Common myeloid progenitor, CD34-positive (primary cell): Measurements from ENCODE around the gene RPL15. TPM values are rescaled to one million over a fixed set of nuclear protein-coding genes. Genes with fewer than 3 reads are reported as not detected.
"Not testable (repeated sequence)": the region's sequence is repeated elsewhere in the genome, so short reads cannot be mapped to it uniquely, and the experiment has no call there.

Source experiments
- CTCF ChIA-PET: fragments of 350-600 bp; sonication (Branson Sonifier 250); formaldehyde crosslinking; loops from one replicate; lab custom pipeline; 2021; ENCODE audit warnings: antibody characterized with exemption; lab: Charles Lee
- POLR2A ChIA-PET: fragments of 350-600 bp; sonication (Branson Sonifier 250); formaldehyde crosslinking; loops from one replicate; lab custom pipeline; 2021; ENCODE audit warnings: antibody characterized with exemption; lab: Charles Lee
- DNase-seq, 3 donors: peaks; one replicate each; pipeline versions ENCODE4 v3.0.0 to v3.0.0-alpha.2; 2013
- H3K27ac ChIP-seq, 2 experiments: 1 replicate in 1 of 2; 2 replicates in 1 of 2; pipeline ENCODE4 v1.7.0; 2013; ENCODE audit warnings: inconsistent platforms in 2 of 2, low read length in 2 of 2, mild to moderate bottlenecking in 2 of 2, low read depth in 1 of 2, moderate library complexity in 1 of 2; ENCODE audit not compliant: severe bottlenecking in 2 of 2, insufficient read depth in 1 of 2, poor library complexity in 1 of 2
- H3K27me3 ChIP-seq, 5 experiments: replicated peaks in 2 of 5; 1 replicate in 3 of 5; 2 replicates in 2 of 5; pipeline versions ENCODE4 v1.6.1 to v1.7.0; 2013; ENCODE audit warnings: low read length in 4 of 5, mild to moderate bottlenecking in 2 of 5, moderate library complexity in 2 of 5, inconsistent platforms in 1 of 5; ENCODE audit not compliant: insufficient read depth in 5 of 5, control insufficient read depth in 4 of 5
- H3K36me3 ChIP-seq, 4 experiments: 1 replicate in 2 of 4; 2 replicates in 2 of 4; pipeline versions ENCODE4 v1.6.1 to v1.7.0; 2013; ENCODE audit warnings: low read length in 3 of 4, control low read depth in 1 of 4, mild to moderate bottlenecking in 1 of 4; ENCODE audit not compliant: control insufficient read depth in 4 of 4, insufficient read depth in 4 of 4
- H3K4me1 ChIP-seq, 4 experiments: 1 replicate in 3 of 4; 2 replicates in 1 of 4; pipeline versions ENCODE4 v1.6.1 to v1.7.1; 2013; ENCODE audit warnings: low read length in 3 of 4, mild to moderate bottlenecking in 3 of 4, control low read depth in 1 of 4, inconsistent platforms in 1 of 4, moderate library complexity in 1 of 4; ENCODE audit not compliant: control insufficient read depth in 4 of 4, insufficient read depth in 4 of 4; ENCODE audit errors: control extremely low read depth in 1 of 4
- H3K4me3 ChIP-seq, 7 experiments: 1 replicate in 4 of 7; 2 replicates in 3 of 7; pipeline versions ENCODE4 v1.5.1 to v1.7.0; 2013; ENCODE audit warnings: mild to moderate bottlenecking in 7 of 7, low read length in 6 of 7, moderate library complexity in 6 of 7, inconsistent platforms in 2 of 7, low read depth in 2 of 7, control low read depth in 1 of 7; ENCODE audit not compliant: insufficient read depth in 4 of 7, control insufficient read depth in 1 of 7; ENCODE audit errors: extremely low read depth in 1 of 7
- H3K9me3 ChIP-seq, 5 experiments: 1 replicate in 4 of 5; 2 replicates in 1 of 5; pipeline versions ENCODE4 v1.6.1 to v1.7.1; 2013; ENCODE audit warnings: low read length in 4 of 5, mild to moderate bottlenecking in 2 of 5, inconsistent platforms in 1 of 5, low read depth in 1 of 5, moderate library complexity in 1 of 5; ENCODE audit not compliant: control insufficient read depth in 4 of 5, insufficient read depth in 2 of 5; ENCODE audit errors: control extremely low read depth in 1 of 5
- WGBS: methylation state at CpG from one replicate; pipeline ENCODE4 v1.1.5; 2013; ENCODE audit not compliant: insufficient coverage; 5-methylcytosine and 5-hydroxymethylcytosine counted together
- polyA plus RNA-seq: library from polyadenylated mRNA; unstranded; fragments of 120-200 nt; gene quantifications from one replicate; pipeline ENCODE4 v1.2.1, GENCODE V29; 2013

The RPL15 gene
- polyA plus RNA-seq = 4,654 TPM

- DNase-seq = peak; percentile 97 to 99 (median 98)
- 0% methylated on average over 45 of the region's 64 CpGs for WGBS
- H3K27me3 ChIP-seq = no peaks in the 10 kb centered on the region
- H3K36me3 ChIP-seq = peaks cover 6 to 34% (median 24%) of the 10 kb centered on the region in 4 experiments
- peak within 1 kb of the TSS; percentile 92 to 99 (median 98) for H3K4me3 ChIP-seq
- peak within 1 kb of the TSS; percentile 85 to 95 for H3K27ac ChIP-seq
- no peaks in the 10 kb centered on the region for H3K9me3 ChIP-seq
- POLR2A ChIA-PET = interaction anchor here (0.6 to 2.1 kb wide), 13 partner anchors 10 to 199 kb away, joined by 3 to 14 read pairs (median 4); partner anchors contain the start of gene NR1D2
- peaks cover 20 to 41% (median 29%) of the 10 kb centered on the region in 4 experiments for H3K4me1 ChIP-seq
- CTCF ChIA-PET = interaction anchor here (0.6 to 1.7 kb wide), 10 partner anchors 10 to 76 kb away, joined by 3 to 5 read pairs (median 3); no protein-coding TSS in a partner anchor
Measured at GRCh38 chr3:23916886-23917678, at the start of gene RPL15, which contains the start of gene NKIRAS1. Gene RPL15 (plus strand): TSS chr3:23917132. CDS start chr3:23917860, 728 bp downstream. Gene NKIRAS1 (minus strand): TSS chr3:23916990. CDS start chr3:23910904, 6,086 bp downstream.

GRCh38 chr3:23867400-23867799 is 49.5 kb upstream of the RPL15 start:
- no peak overlapping the region for H3K4me3 ChIP-seq
- H3K27ac ChIP-seq = peak overlapping the region in 1 of 2 experiments; percentile 0
- CTCF ChIA-PET = no interaction called here
- H3K4me1 ChIP-seq = peaks cover 1 to 20% (median 13%) of the 10 kb centered on the region in 4 experiments
- no CpG with 5 or more reads among the region's 1 CpG for WGBS
- peaks cover 0 to 7% (median 0%) of the 10 kb centered on the region in 4 experiments for H3K36me3 ChIP-seq
- no peak for DNase-seq
- no peaks in the 10 kb centered on the region for H3K27me3 ChIP-seq
- no peaks in the 10 kb centered on the region for H3K9me3 ChIP-seq
- POLR2A ChIA-PET = no interaction called here

GRCh38 chr3:23867838-23868237 is 49.1 kb upstream of the RPL15 start:
- no peaks in the 10 kb centered on the region for H3K9me3 ChIP-seq
- no peak overlapping the region for H3K4me3 ChIP-seq
- CTCF ChIA-PET = no interaction called here
- H3K27me3 ChIP-seq = no peaks in the 10 kb centered on the region
- peak overlapping the region in 1 of 2 experiments; percentile 0 for H3K27ac ChIP-seq
- POLR2A ChIA-PET = no interaction called here
- peaks cover 0 to 7% (median 0%) of the 10 kb centered on the region in 4 experiments for H3K36me3 ChIP-seq
- H3K4me1 ChIP-seq = peaks cover 1 to 16% (median 13%) of the 10 kb centered on the region in 4 experiments
- no peak for DNase-seq
- WGBS = 100% methylated on average over 1 of the region's 1 CpG

- H3K27ac ChIP-seq = no peak overlapping the region
- peaks cover 1 to 13% (median 11%) of the 10 kb centered on the region in 4 experiments for H3K4me1 ChIP-seq
- no peak overlapping the region for H3K4me3 ChIP-seq
- WGBS = 96% methylated on average over 3 of the region's 4 CpGs
- no peaks in the 10 kb centered on the region for H3K27me3 ChIP-seq
- H3K9me3 ChIP-seq = no peaks in the 10 kb centered on the region
- H3K36me3 ChIP-seq = peaks cover 0 to 2% (median 0%) of the 10 kb centered on the region in 4 experiments
- no peak for DNase-seq
- POLR2A ChIA-PET = no interaction called here
- CTCF ChIA-PET = interaction anchor here (1.0 to 1.2 kb wide), 4 partner anchors 12 to 23 kb away, joined by 3 to 5 read pairs (median 4); no protein-coding TSS in a partner anchor
Measured at GRCh38 chr3:23869977-23870662, 46.8 kb upstream of the RPL15 start.

GRCh38 chr3:23870663-23871043 is 46.3 kb upstream of the RPL15 start:
- CTCF ChIA-PET = interaction anchor here (1.0 to 1.2 kb wide), 2 partner anchors 11 to 18 kb away, joined by 3 to 5 read pairs; no protein-coding TSS in a partner anchor
- POLR2A ChIA-PET, H3K4me1 ChIP-seq, H3K27ac ChIP-seq, DNase-seq, H3K36me3 ChIP-seq, H3K27me3 ChIP-seq, H3K9me3 ChIP-seq, H3K4me3 ChIP-seq: not testable (repeated sequence)
- no CpG with 5 or more reads among the region's 5 CpGs for WGBS

- H3K36me3 ChIP-seq, H3K4me3 ChIP-seq, H3K27me3 ChIP-seq, H3K4me1 ChIP-seq, POLR2A ChIA-PET, H3K9me3 ChIP-seq, DNase-seq, H3K27ac ChIP-seq: not testable (repeated sequence)
- WGBS = no CpG with 5 or more reads among the region's 34 CpGs
- CTCF ChIA-PET = interaction anchor here (1.0 kb wide), 1 partner anchor 11 kb away, joined by 3 read pairs; no protein-coding TSS in a partner anchor
Measured at GRCh38 chr3:23871361-23871760, 45.6 kb upstream of the RPL15 start.
